Dendritic cell treated with granulocyte-macrophage colony-stimulating factor and Interleukin-4, amounts not matched to agents 40 ng/mL and 50 ng/mL, for 4 days (primary cell): ENCODE results near the gene GNA14.
"Not testable (repeated sequence)": the region's sequence is repeated elsewhere in the genome, so short reads cannot be mapped to it uniquely, and the experiment has no call there.

Experiments used
- H3K27ac Mint-ChIP-seq: one replicate; pipeline ENCODE4 v1.8.0; 2022; ENCODE audit warnings: mild to moderate bottlenecking, mixed read lengths
- H3K27me3 Mint-ChIP-seq: one replicate; pipeline ENCODE4 v1.8.0; 2022; ENCODE audit warnings: mild to moderate bottlenecking, mixed read lengths
- H3K36me3 Mint-ChIP-seq: one replicate; pipeline ENCODE4 v1.8.0; 2022; ENCODE audit warnings: low read depth, mixed read lengths
- H3K4me1 Mint-ChIP-seq: one replicate; pipeline ENCODE4 v1.8.0; 2022; ENCODE audit warnings: low read depth, mixed read lengths
- H3K4me3 Mint-ChIP-seq: one replicate; pipeline ENCODE4 v1.8.0; 2022; ENCODE audit warnings: mild to moderate bottlenecking, moderate library complexity, mixed read lengths
- H3K9me3 Mint-ChIP-seq: one replicate; pipeline ENCODE4 v1.8.0; 2022; ENCODE audit warnings: mixed read lengths
- intact Hi-C: fragments of 100-400 bp; cut with micrococcal nuclease; formaldehyde crosslinking; loops from one replicate; pipeline ENCODE4 v1.15.0; 2022

The GNA14 gene

GRCh38 chr9:77648234-77649108 lies at the start of gene GNA14:
GNA14 (minus strand) TSS chr9:77648322; CDS start chr9:77647793, 529 bp downstream.
- Mint-ChIP-seq H3K36me3 (no peaks in the 10 kb centered on the region), H3K27ac (no peak within 1 kb of the TSS), H3K4me3 (peak within 1 kb of the TSS; percentile 71), H3K27me3 (peaks cover 57% of the 10 kb centered on the region), H3K4me1 (peaks cover 22% of the 10 kb centered on the region), H3K9me3 (no peaks in the 10 kb centered on the region)
- intact Hi-C loops = no loop called here

DNA sequence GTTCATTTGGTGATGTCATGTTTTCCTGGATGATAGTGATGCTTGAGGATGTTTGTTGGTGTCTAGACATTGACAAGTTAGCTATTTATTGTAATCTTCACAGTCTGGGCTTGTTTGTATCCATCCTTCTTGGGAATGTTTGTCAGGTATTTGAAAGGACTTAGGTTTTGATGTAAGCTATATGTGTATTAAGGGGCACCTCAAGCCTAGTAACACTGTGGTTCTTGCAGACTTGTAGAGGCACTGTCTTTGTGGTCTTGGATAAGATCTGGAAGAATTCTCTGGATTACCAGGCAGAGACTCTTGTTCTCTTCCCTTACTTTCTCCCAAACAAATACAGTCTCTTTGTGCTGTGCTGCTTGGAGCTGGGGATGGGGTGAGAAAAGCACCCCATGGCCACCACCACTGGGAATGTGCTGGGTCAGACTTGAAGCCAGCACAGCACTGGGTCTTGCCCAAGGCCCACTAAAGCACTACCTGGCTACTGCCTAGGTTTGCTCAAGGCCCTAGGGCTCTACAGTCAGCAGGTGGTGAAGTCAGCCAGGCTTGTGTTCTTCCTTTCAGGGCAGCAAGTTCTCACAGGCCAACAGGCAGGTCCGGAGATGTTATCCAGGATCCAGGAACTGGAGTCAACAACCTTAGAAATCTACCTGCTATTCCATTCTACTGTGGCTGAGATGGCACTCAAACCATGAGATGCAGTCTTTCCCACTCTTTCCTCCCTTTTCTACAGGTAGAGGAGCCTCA lies 49.3 kb upstream of the GNA14 start:
- intact Hi-C loops = no loop called here
- peaks cover 17% of the 10 kb centered on the region for H3K4me1 Mint-ChIP-seq
- H3K27ac Mint-ChIP-seq = no peak overlapping the region
- peaks cover 30% of the 10 kb centered on the region for H3K9me3 Mint-ChIP-seq
- H3K4me3 Mint-ChIP-seq = no peak overlapping the region
- H3K27me3 Mint-ChIP-seq = no peaks in the 10 kb centered on the region
- H3K36me3 Mint-ChIP-seq = no peaks in the 10 kb centered on the region

DNA sequence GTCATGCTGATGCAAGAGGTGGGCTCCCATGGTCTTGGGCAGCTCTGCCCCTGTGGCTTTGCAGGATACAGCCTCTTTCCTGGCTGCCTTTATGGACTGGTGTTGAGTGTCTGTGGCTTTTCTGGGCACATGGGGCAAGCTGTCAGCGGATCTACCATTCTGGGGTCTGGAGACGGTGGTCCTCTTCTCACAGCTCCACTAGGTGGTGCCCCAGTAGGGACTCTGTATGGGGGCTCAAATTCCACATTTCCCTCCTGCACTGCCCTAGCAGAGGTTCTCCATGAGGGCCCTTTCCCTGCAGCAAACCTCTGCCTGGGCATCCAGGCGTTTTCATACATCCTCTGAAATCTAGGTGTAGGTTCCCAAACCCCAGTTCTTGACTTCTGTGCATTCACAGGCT lies 42.6 kb upstream of the GNA14 start:
- H3K4me3 Mint-ChIP-seq, H3K4me1 Mint-ChIP-seq, intact Hi-C loops, H3K27ac Mint-ChIP-seq, H3K27me3 Mint-ChIP-seq, H3K36me3 Mint-ChIP-seq: not testable (repeated sequence)
- H3K9me3 Mint-ChIP-seq = peaks cover 36% of the 10 kb centered on the region

GRCh38 chr9:77690119-77690518 lies 42.0 kb upstream of the GNA14 start:
- H3K4me1 Mint-ChIP-seq, H3K27ac Mint-ChIP-seq, intact Hi-C loops, H3K4me3 Mint-ChIP-seq, H3K27me3 Mint-ChIP-seq, H3K36me3 Mint-ChIP-seq: not testable (repeated sequence)
- peaks cover 30% of the 10 kb centered on the region for H3K9me3 Mint-ChIP-seq

DNA sequence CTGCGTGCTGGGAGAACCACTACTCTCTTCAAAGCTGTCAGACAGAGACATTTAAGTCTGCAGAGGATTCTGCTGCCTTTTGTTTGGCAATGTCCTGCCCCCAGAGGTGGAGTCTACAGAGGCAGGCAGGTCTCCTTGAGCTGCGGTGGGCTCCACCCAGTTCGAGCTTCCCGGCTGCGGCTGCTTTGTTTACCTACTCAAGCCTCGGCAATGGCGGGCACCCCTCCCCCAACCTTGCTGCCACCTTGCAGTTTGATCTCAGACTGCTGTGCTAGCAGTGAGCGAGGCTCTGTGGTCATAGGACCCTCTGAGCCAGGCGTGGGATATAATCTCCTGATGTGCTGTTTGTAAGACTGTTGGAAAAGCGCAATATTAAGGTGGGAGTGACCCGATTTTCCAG lies 39.6 kb upstream of the GNA14 start:
- H3K27me3 Mint-ChIP-seq, H3K4me1 Mint-ChIP-seq, H3K36me3 Mint-ChIP-seq, intact Hi-C loops, H3K4me3 Mint-ChIP-seq, H3K27ac Mint-ChIP-seq: not testable (repeated sequence)
- H3K9me3 Mint-ChIP-seq = peaks cover 21% of the 10 kb centered on the region

DNA sequence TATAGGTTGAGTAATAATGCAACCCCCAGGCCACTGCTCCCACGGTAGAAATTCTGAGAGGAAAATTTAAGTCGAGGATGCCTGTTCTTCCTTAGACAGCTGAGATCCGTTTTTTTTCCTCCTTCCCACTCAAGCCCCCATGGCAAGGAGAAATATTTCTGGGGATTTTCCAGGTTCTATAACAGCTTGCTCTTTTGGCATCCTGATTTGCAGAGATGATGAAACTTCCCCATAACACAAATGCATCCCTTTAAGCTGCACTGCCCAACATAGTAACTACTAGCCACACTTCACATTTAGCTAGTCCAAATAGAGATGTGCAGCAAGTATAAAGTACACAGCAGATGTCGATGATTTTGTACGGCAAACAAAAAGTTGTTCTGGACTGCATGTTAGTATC lies 32.5 kb upstream of the GNA14 start:
- Mint-ChIP-seq H3K4me1 (peaks cover 30% of the 10 kb centered on the region), H3K36me3 (no peaks in the 10 kb centered on the region), H3K27me3 (no peaks in the 10 kb centered on the region), H3K27ac (no peak overlapping the region), H3K4me3 (no peak overlapping the region), H3K9me3 (no peaks in the 10 kb centered on the region)
- intact Hi-C loops = no loop called here

- intact Hi-C loops = no loop called here
These were observed 31.7 kb upstream of the GNA14 start for GRCh38 chr9:77679661-77680368.

DNA sequence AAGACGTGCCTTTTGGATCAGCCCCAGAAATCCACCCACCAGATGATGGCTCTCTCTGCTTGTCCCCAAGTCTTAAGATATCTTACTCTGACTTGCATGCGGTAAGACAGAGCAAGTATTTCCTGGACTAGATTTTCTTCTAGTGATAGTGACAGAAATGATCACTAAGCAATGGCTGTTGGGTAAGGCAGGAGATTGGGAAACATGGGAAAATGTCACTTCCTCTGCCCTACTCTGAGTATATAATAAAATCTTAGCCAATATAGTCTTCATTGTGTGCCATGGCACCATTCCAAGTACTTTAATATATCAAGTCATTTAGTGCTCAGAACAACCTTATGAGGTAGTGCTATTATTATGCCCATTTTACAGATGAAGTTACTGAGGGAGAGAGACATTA lies 31.0 kb upstream of the GNA14 start:
- H3K27ac Mint-ChIP-seq = no peak overlapping the region
- intact Hi-C loops = no loop called here
- no peaks in the 10 kb centered on the region for H3K9me3 Mint-ChIP-seq
- H3K4me1 Mint-ChIP-seq = peaks cover 30% of the 10 kb centered on the region
- H3K36me3 Mint-ChIP-seq = no peaks in the 10 kb centered on the region
- no peak overlapping the region for H3K4me3 Mint-ChIP-seq
- no peaks in the 10 kb centered on the region for H3K27me3 Mint-ChIP-seq

More at GRCh38 chr9:77679661-77680368, 31.7 kb upstream of the GNA14 start:
- Mint-ChIP-seq H3K36me3 (no peaks in the 10 kb centered on the region), H3K4me1 (peaks cover 30% of the 10 kb centered on the region), H3K27me3 (no peaks in the 10 kb centered on the region), H3K4me3 (no peak overlapping the region), H3K27ac (no peak overlapping the region), H3K9me3 (no peaks in the 10 kb centered on the region)

DNA sequence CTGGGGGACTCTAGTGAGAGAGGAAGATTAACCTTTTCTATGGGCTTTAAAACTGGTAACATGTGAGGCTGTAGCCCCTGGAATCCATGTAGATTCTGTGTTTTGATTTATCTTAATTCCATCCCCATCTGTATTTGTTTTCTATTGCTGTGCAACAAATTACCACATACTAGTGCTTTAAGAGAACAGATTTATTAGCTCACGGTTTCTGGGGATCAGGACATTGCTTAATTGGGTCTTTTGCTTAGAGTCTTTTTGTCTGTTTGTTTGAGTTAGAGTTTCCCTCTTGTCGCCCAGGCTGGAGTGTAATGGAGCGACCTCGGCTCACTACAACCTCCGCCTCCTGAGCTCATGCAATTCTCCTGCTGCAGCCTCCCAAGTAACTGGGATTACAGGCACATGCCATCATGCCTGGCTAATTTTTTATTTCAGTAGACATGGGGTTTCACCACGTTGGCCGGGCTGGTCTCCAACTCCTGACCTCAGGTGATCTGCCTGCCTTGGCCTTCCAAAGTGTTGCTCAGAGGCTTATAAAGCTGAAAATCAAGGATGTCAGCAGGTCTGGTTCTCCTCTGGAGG lies 29.9 kb upstream of the GNA14 start:
- intact Hi-C loops = no loop called here
- no peak overlapping the region for H3K4me3 Mint-ChIP-seq
- peaks cover 30% of the 10 kb centered on the region for H3K4me1 Mint-ChIP-seq
- no peak overlapping the region for H3K27ac Mint-ChIP-seq
- H3K36me3 Mint-ChIP-seq = no peaks in the 10 kb centered on the region
- no peaks in the 10 kb centered on the region for H3K27me3 Mint-ChIP-seq
- no peaks in the 10 kb centered on the region for H3K9me3 Mint-ChIP-seq

GRCh38 chr9:77677397-77677796 lies 29.3 kb upstream of the GNA14 start:
- no peaks in the 10 kb centered on the region for H3K36me3 Mint-ChIP-seq
- intact Hi-C loops = no loop called here
- no peak overlapping the region for H3K27ac Mint-ChIP-seq
- peaks cover 30% of the 10 kb centered on the region for H3K4me1 Mint-ChIP-seq
- H3K9me3 Mint-ChIP-seq = no peaks in the 10 kb centered on the region
- H3K27me3 Mint-ChIP-seq = no peaks in the 10 kb centered on the region
- no peak overlapping the region for H3K4me3 Mint-ChIP-seq

GRCh38 chr9:77673941-77674791 lies 26.0 kb upstream of the GNA14 start:
- Mint-ChIP-seq H3K9me3 (no peaks in the 10 kb centered on the region), H3K4me3 (no peak overlapping the region), H3K27ac (no peak overlapping the region), H3K4me1 (peaks cover 12% of the 10 kb centered on the region), H3K27me3 (no peaks in the 10 kb centered on the region), H3K36me3 (no peaks in the 10 kb centered on the region)
- intact Hi-C loops = no loop called here

DNA sequence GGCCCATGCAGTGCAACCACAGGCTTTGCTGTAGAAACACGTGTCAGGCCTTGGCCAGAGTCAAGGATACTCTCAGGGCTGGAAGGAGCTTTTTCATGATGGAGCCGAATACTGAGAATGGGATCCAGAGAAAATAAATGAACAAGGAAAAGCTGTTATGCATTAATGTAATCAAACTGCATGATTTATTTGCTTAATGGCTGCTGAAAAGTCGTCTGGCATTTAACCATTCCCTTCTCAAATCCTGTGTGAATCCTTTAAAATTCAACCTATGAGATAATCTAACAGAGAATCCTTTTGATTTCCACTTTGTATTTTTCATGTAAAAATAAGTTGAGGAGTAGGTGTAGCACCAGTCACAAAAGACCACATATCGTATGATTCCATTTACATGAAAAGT lies 24.1 kb upstream of the GNA14 start:
- no peaks in the 10 kb centered on the region for H3K9me3 Mint-ChIP-seq
- no peak overlapping the region for H3K4me3 Mint-ChIP-seq
- H3K36me3 Mint-ChIP-seq = no peaks in the 10 kb centered on the region
- intact Hi-C loops = no loop called here
- H3K27ac Mint-ChIP-seq = no peak overlapping the region
- H3K27me3 Mint-ChIP-seq = no peaks in the 10 kb centered on the region
- no peaks in the 10 kb centered on the region for H3K4me1 Mint-ChIP-seq

GRCh38 chr9:77667151-77667550 lies 19.0 kb upstream of the GNA14 start:
- Mint-ChIP-seq H3K4me3 (no peak overlapping the region), H3K36me3 (no peaks in the 10 kb centered on the region), H3K9me3 (no peaks in the 10 kb centered on the region), H3K27ac (no peak overlapping the region), H3K4me1 (no peaks in the 10 kb centered on the region), H3K27me3 (no peaks in the 10 kb centered on the region)
- intact Hi-C loops = no loop called here
